ENCODE results near the gene LMOD3.

- no peak for TF ChIP-seq TAF1 (IDR thresholded peaks at IDR 0.05; ENCODE audit: low read depth, low read length)
- TF ChIP-seq POLR2AphosphoS5 (IDR thresholded peaks at IDR 0.05; ENCODE audit: low read depth, low read length), result no peak
- no peak for TF ChIP-seq POLR2A (IDR thresholded peaks at IDR 0.05; ENCODE audit: low read depth, low read length)
These were observed 63.5 kb downstream of the LMOD3 start for GRCh38 chr3:69058947-69059224.

Data from GM12891 (cell line).